Measurements from ENCODE around the gene CSRNP3. TPM values are rescaled to one million over a fixed set of nuclear protein-coding genes. Genes with fewer than 3 reads are reported as not detected.

The CSRNP3 gene
- total and polyA plus RNA-seq, 2 donors (not counting 3 experiments of a cell fraction or from before 2014, with no cell fraction given), result not detected

GRCh38 chr2:165435611-165436010 is 33.9 kb upstream of the CSRNP3 start:
- Histone ChIP-seq H3K9ac (replicated peaks; ENCODE audit: extremely low read depth, insufficient read depth, low read length) (no peak overlapping the region), H3K79me2 (ENCODE audit: control insufficient read depth, insufficient read depth, low read length) (no peaks in the 10 kb centered on the region), H4K20me1 (replicated peaks; ENCODE audit: control insufficient read depth, extremely low read depth, insufficient read depth, low read length) (no peaks in the 10 kb centered on the region), H3K9me1 (replicated peaks; ENCODE audit: control insufficient read depth, extremely low read depth, insufficient read depth, low read length) (no peaks in the 10 kb centered on the region), H3K4me2 (ENCODE audit: insufficient read depth, low read length) (no peak overlapping the region), H3K4me1 (ENCODE audit: control insufficient read depth, extremely low read depth, insufficient read depth, low read length) (no peaks in the 10 kb centered on the region), H3K27me3 (ENCODE audit: control insufficient read depth in 2 of 2, insufficient read depth in 2 of 2, low read length in 2 of 2) (no peaks in the 10 kb centered on the region), H2AFZ (ENCODE audit: low read depth, low read length) (no peak overlapping the region), H3K36me3 (ENCODE audit: control insufficient read depth in 2 of 2, extremely low read depth in 1 of 2, insufficient read depth in 2 of 2, low read length in 2 of 2) (no peaks in the 10 kb centered on the region), H3K27ac (ENCODE audit: insufficient read depth, low read depth, low read length) (no peak overlapping the region), H3K9me3 (replicated peaks; ENCODE audit: control insufficient read depth, insufficient read depth, low read length) (no peaks in the 10 kb centered on the region), H3K4me3 (replicated peaks in 1 of 3; ENCODE audit: insufficient read depth in 1 of 3, low read depth in 1 of 3, low read length in 3 of 3) (no peak overlapping the region)
- dilution Hi-C loops (cut with MboI; ENCODE audit: extremely low pct_ligation_motif_present, low sequenced_read_pairs), result no loop called here
- DNase-seq (ENCODE audit: low read depth, low spot score) (no peak), FAIRE-seq (no peak)
- BruUV-seq (replicated peaks), result no TSS peak
- ChIA-PET POLR2A (no interaction called here), CTCF (interaction anchor here (0.9 to 1.9 kb wide), 2 partner anchors 13 to 439 kb away, joined by 3 to 5 read pairs; no protein-coding TSS in a partner anchor)
- intact Hi-C loops (cut with micrococcal nuclease), result no loop called here
- TF ChIP-seq JUN (IDR thresholded peaks at IDR 0.05; ENCODE audit: borderline replicate concordance, insufficient read depth, insufficient read length, low read depth) (no peak), MYC (IDR thresholded peaks at IDR 0.05; ENCODE audit: low read depth, low read length) (no peak), GATA2 (IDR thresholded peaks at IDR 0.05; ENCODE audit: insufficient read depth, insufficient read length, low read depth, low read length) (no peak), POLR2AphosphoS5 (IDR thresholded peaks at IDR 0.05; ENCODE audit: insufficient read depth, low read depth, low read length) (no peak), EZH2 (IDR thresholded peaks at IDR 0.05; ENCODE audit: borderline replicate concordance, low read depth, low read length, severe bottlenecking) (no peak), CTCF (IDR thresholded peaks at IDR 0.05; ENCODE audit: extremely low read depth in 1 of 2, insufficient read depth in 1 of 2, low read depth in 1 of 2, low read length in 2 of 2) (no peak), MAX (IDR thresholded peaks at IDR 0.05; ENCODE audit: insufficient read depth, insufficient read length) (no peak), POLR2A (IDR thresholded peaks at IDR 0.05; ENCODE audit: low read depth, low read length) (no peak), FOS (IDR thresholded peaks at IDR 0.05; ENCODE audit: borderline replicate concordance, insufficient read depth, low read length) (no peak)
